HEK293T (cell line): ENCODE results near the gene APOA5.

Source experiments
- ELF4 ChIP-seq: fragments of 450-650 bp; IDR thresholded peaks from 2 replicates; pipeline ENCODE4 v1.6.1; 2017; ENCODE audit warnings: antibody characterized with exemption
- FOXK2 ChIP-seq: fragments of 450-650 bp; IDR thresholded peaks from 2 replicates; pipeline ENCODE4 v1.6.1; 2016; ENCODE audit warnings: mild to moderate bottlenecking
- SP1 ChIP-seq: fragments of 450-650 bp; IDR thresholded peaks from 2 replicates; pipeline ENCODE4 v1.6.1; 2017
- SUZ12 ChIP-seq: fragments of 450-650 bp; IDR thresholded peaks from 2 replicates; pipeline ENCODE4 v1.6.1; 2016; ENCODE audit warnings: mild to moderate bottlenecking
- TARDBP ChIP-seq: fragments of 450-650 bp; IDR thresholded peaks from 2 replicates; pipeline ENCODE4 v1.6.1; 2016
- TF ChIP-seq, protein P1 (sequence below): fragments of 450-650 bp; IDR thresholded peaks from 2 replicates; pipeline ENCODE4 v1.6.1; 2016

DNA sequence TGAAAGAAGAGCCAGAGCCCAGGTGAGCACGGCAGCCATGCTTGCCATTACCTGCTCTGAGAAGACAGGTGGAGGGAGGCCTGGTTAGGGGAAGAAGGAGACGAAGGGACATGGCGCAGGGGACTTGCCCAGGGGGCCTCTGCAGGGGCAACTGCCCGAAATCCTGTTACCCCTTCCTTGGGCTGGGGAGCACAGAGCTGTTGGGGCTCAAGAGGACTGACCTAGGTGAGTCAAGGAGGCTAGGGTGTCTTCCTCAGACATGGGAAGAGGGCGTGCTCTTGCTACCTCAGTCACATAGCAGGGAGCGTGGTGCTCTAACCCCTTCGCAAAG is at the start of gene APOA5:
- TF ChIP-seq SP1 (no peak), ELF4 (no peak), TARDBP (no peak), FOXK2 (no peak), SUZ12 (no peak)
- TF ChIP-seq, protein P1, sequence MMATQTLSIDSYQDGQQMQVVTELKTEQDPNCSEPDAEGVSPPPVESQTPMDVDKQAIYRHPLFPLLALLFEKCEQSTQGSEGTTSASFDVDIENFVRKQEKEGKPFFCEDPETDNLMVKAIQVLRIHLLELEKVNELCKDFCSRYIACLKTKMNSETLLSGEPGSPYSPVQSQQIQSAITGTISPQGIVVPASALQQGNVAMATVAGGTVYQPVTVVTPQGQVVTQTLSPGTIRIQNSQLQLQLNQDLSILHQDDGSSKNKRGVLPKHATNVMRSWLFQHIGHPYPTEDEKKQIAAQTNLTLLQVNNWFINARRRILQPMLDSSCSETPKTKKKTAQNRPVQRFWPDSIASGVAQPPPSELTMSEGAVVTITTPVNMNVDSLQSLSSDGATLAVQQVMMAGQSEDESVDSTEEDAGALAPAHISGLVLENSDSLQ, result no peak
